HEK293 (cell line): Measurements from ENCODE around the gene PLCB3.

Experiments used
- CTCF ChIP-seq: fragments of 450-650 bp; formaldehyde crosslinking; IDR thresholded peaks from 2 replicates; pipeline ENCODE4 v1.5.1; 2016; ENCODE audit warnings: missing biosample characterization, missing genetic modification characterization
- HIC1 ChIP-seq: fragments of 450-650 bp; formaldehyde crosslinking; IDR thresholded peaks from 2 replicates; pipeline ENCODE4 v1.5.1; 2016; ENCODE audit warnings: missing biosample characterization, missing genetic modification characterization
- HOXA7 ChIP-seq: sonication (generic); formaldehyde crosslinking; IDR thresholded peaks from 2 replicates; pipeline ENCODE4 v1.8.1; 2022; ENCODE audit warnings: missing genetic modification reagents, borderline replicate concordance
- INSM2 ChIP-seq: fragments of 450-650 bp; formaldehyde crosslinking; IDR thresholded peaks from 2 replicates; pipeline ENCODE4 v1.5.1; 2016; ENCODE audit warnings: missing biosample characterization, missing genetic modification characterization
- KLF10 ChIP-seq: fragments of 450-650 bp; IDR thresholded peaks from 2 replicates; pipeline ENCODE4 v1.5.1; 2018; ENCODE audit warnings: missing biosample characterization, mild to moderate bottlenecking, missing genetic modification characterization
- KLF17 ChIP-seq: fragments of 450-650 bp; formaldehyde crosslinking; IDR thresholded peaks from 2 replicates; pipeline ENCODE4 v1.5.1; 2016; ENCODE audit warnings: missing biosample characterization, missing genetic modification characterization
- KLF9 ChIP-seq: fragments of 450-650 bp; formaldehyde crosslinking; IDR thresholded peaks from 2 replicates; pipeline ENCODE4 v1.5.1; 2016; ENCODE audit warnings: missing biosample characterization, missing genetic modification characterization, low read depth
- SP7 ChIP-seq: fragments of 450-650 bp; formaldehyde crosslinking; IDR thresholded peaks from 2 replicates; pipeline ENCODE4 v1.5.1; 2016; ENCODE audit warnings: missing biosample characterization, missing genetic modification characterization
- WT1 ChIP-seq: fragments of 450-650 bp; formaldehyde crosslinking; IDR thresholded peaks from 2 replicates; pipeline ENCODE4 v1.5.1; 2016; ENCODE audit warnings: missing biosample characterization, missing genetic modification characterization
- ZFP69B ChIP-seq: fragments of 450-650 bp; formaldehyde crosslinking; IDR thresholded peaks from 2 replicates; pipeline ENCODE4 v1.5.1; 2016; ENCODE audit warnings: missing biosample characterization, missing genetic modification characterization
- ZNF133 ChIP-seq: fragments of 450-650 bp; formaldehyde crosslinking; IDR thresholded peaks from 2 replicates; pipeline ENCODE4 v1.5.1; 2016; ENCODE audit warnings: missing biosample characterization, missing genetic modification characterization
- ZNF148 ChIP-seq: fragments of 450-650 bp; formaldehyde crosslinking; IDR thresholded peaks from 2 replicates; pipeline ENCODE4 v1.5.0; 2017; ENCODE audit warnings: missing biosample characterization, missing genetic modification characterization, borderline replicate concordance
- ZNF157 ChIP-seq: fragments of 450-650 bp; formaldehyde crosslinking; IDR thresholded peaks from 2 replicates; pipeline ENCODE4 v1.5.1; 2016; ENCODE audit warnings: missing biosample characterization, missing genetic modification characterization
- ZNF19 ChIP-seq: fragments of 450-650 bp; formaldehyde crosslinking; IDR thresholded peaks from 2 replicates; pipeline ENCODE4; 2016; ENCODE audit warnings: missing biosample characterization, missing genetic modification characterization, low read depth
- ZNF302 ChIP-seq: fragments of 450-650 bp; formaldehyde crosslinking; IDR thresholded peaks from 2 replicates; pipeline ENCODE4 v1.5.1; 2016; ENCODE audit warnings: missing biosample characterization, missing genetic modification characterization, low read depth
- ZNF324 ChIP-seq: fragments of 450-650 bp; formaldehyde crosslinking; IDR thresholded peaks from 2 replicates; pipeline ENCODE4 v1.5.1; 2016; ENCODE audit warnings: missing biosample characterization, missing genetic modification characterization
- ZNF354C ChIP-seq: fragments of 450-650 bp; formaldehyde crosslinking; IDR thresholded peaks from 2 replicates; pipeline ENCODE4 v1.5.1; 2016; ENCODE audit warnings: missing biosample characterization, missing genetic modification characterization, low read depth, borderline replicate concordance
- ZNF416 ChIP-seq: fragments of 450-650 bp; formaldehyde crosslinking; IDR thresholded peaks from 2 replicates; pipeline ENCODE4 v1.5.1; 2016; ENCODE audit warnings: missing biosample characterization, missing genetic modification characterization
- ZNF433 ChIP-seq: fragments of 450-650 bp; formaldehyde crosslinking; IDR thresholded peaks from 2 replicates; pipeline ENCODE4 v1.5.1; 2016; ENCODE audit warnings: missing biosample characterization, missing genetic modification characterization, low read depth
- ZNF549 ChIP-seq: fragments of 450-650 bp; IDR thresholded peaks from 2 replicates; pipeline ENCODE4 v1.5.1; 2018; ENCODE audit warnings: missing biosample characterization, missing genetic modification characterization, mild to moderate bottlenecking, inconsistent platforms, moderate library complexity
- ZNF645 ChIP-seq: fragments of 450-650 bp; formaldehyde crosslinking; IDR thresholded peaks from 2 replicates; pipeline ENCODE4; 2016; ENCODE audit warnings: missing biosample characterization, missing genetic modification characterization
- ZNF658 ChIP-seq: fragments of 450-650 bp; formaldehyde crosslinking; IDR thresholded peaks from 2 replicates; pipeline ENCODE4; 2016; ENCODE audit warnings: missing biosample characterization, missing genetic modification characterization
- ZNF670 ChIP-seq: fragments of 450-650 bp; formaldehyde crosslinking; IDR thresholded peaks from 2 replicates; pipeline ENCODE4 v1.5.1; 2016; ENCODE audit warnings: missing biosample characterization, missing genetic modification characterization, low read depth
- ZNF701 ChIP-seq: fragments of 450-650 bp; formaldehyde crosslinking; IDR thresholded peaks from 2 replicates; pipeline ENCODE4 v1.5.1; 2016; ENCODE audit warnings: missing biosample characterization, missing genetic modification characterization
- ZNF707 ChIP-seq: fragments of 450-650 bp; formaldehyde crosslinking; IDR thresholded peaks from 2 replicates; pipeline ENCODE4 v1.5.1; 2016; ENCODE audit warnings: missing biosample characterization, missing genetic modification characterization
- ZNF791 ChIP-seq: fragments of 450-650 bp; formaldehyde crosslinking; IDR thresholded peaks from 2 replicates; pipeline ENCODE4 v1.5.1; 2016; ENCODE audit warnings: missing biosample characterization, missing genetic modification characterization
- ZNF837 ChIP-seq: fragments of 450-650 bp; formaldehyde crosslinking; IDR thresholded peaks from 2 replicates; pipeline ENCODE4 v1.5.1; 2016; ENCODE audit warnings: missing biosample characterization, missing genetic modification characterization
- ZSCAN30 ChIP-seq: fragments of 450-650 bp; IDR thresholded peaks from 2 replicates; pipeline ENCODE4 v1.5.1; 2018; ENCODE audit warnings: missing biosample characterization, mild to moderate bottlenecking, missing genetic modification characterization, moderate library complexity
- ZSCAN5A ChIP-seq: fragments of 450-650 bp; formaldehyde crosslinking; IDR thresholded peaks from 2 replicates; pipeline ENCODE4 v1.5.1; 2016; ENCODE audit warnings: missing biosample characterization, missing genetic modification characterization

PLCB3 gene

GRCh38 chr11:64230171-64230984 lies 21.0 kb upstream of the PLCB3 start, which contains the start of gene DNAJC4 (continued):
- no peak for TF ChIP-seq ZNF645 (tag by site-specific recombination)
- no peak for TF ChIP-seq ZFP69B (tag by site-specific recombination)
- TF ChIP-seq ZNF148 (tag by site-specific recombination): no peak
- TF ChIP-seq ZNF354C (tag by site-specific recombination): no peak
- TF ChIP-seq KLF9 (tag by site-specific recombination): peak; percentile 85
- no peak for TF ChIP-seq HIC1
- no peak for TF ChIP-seq ZNF670 (tag by site-specific recombination)
- TF ChIP-seq ZNF133 (tag by site-specific recombination): no peak
- TF ChIP-seq ZNF549 (tag by site-specific recombination): no peak
- peak; percentile 37; the same call in 1 of the 2 replicates for TF ChIP-seq KLF17 (tag by site-specific recombination)
- TF ChIP-seq ZNF157 (tag by site-specific recombination): no peak
- TF ChIP-seq ZNF837 (tag by site-specific recombination): no peak
- TF ChIP-seq ZNF433: no peak
- no peak for TF ChIP-seq ZNF302 (tag by site-specific recombination)
- no peak for TF ChIP-seq ZSCAN5A
- TF ChIP-seq ZSCAN30 (tag by site-specific recombination): no peak
- no peak for TF ChIP-seq HOXA7 (CRISPR knock-in tag)
- 0 out of 2 replicates have a peak, but pooled peaks have one; percentile 20 for TF ChIP-seq SP7 (tag by site-specific recombination)
- no peak for TF ChIP-seq ZNF19 (tag by site-specific recombination)
- TF ChIP-seq CTCF (tag by site-specific recombination): no peak
- no peak for TF ChIP-seq ZNF701
- no peak for TF ChIP-seq ZNF791 (tag by site-specific recombination)
- TF ChIP-seq WT1: no peak
- no peak for TF ChIP-seq ZNF658 (tag by site-specific recombination)
- TF ChIP-seq ZNF416 (tag by site-specific recombination): no peak
- TF ChIP-seq ZNF707 (tag by site-specific recombination): no peak
- TF ChIP-seq KLF10 (tag by site-specific recombination): no peak; the same call in 1 of the 2 replicates
- TF ChIP-seq INSM2 (tag by site-specific recombination): no peak
- no peak; the same call in 1 of the 2 replicates for TF ChIP-seq ZNF324 (tag by site-specific recombination)
